HG03108 (cell line): ENCODE results near the gene DGKE.
A peak's percentile ranks its signal among the peaks of the same experiment; 100 is the strongest.

ENCODE experiments used
- ATAC-seq: cut with Tn5 transposase; IDR thresholded peaks from one replicate; pipeline ENCODE4 v1.9.1; 2021; ENCODE audit warnings: moderate library complexity; ENCODE audit not compliant: unreplicated experiment

Gene DGKE

DNA sequence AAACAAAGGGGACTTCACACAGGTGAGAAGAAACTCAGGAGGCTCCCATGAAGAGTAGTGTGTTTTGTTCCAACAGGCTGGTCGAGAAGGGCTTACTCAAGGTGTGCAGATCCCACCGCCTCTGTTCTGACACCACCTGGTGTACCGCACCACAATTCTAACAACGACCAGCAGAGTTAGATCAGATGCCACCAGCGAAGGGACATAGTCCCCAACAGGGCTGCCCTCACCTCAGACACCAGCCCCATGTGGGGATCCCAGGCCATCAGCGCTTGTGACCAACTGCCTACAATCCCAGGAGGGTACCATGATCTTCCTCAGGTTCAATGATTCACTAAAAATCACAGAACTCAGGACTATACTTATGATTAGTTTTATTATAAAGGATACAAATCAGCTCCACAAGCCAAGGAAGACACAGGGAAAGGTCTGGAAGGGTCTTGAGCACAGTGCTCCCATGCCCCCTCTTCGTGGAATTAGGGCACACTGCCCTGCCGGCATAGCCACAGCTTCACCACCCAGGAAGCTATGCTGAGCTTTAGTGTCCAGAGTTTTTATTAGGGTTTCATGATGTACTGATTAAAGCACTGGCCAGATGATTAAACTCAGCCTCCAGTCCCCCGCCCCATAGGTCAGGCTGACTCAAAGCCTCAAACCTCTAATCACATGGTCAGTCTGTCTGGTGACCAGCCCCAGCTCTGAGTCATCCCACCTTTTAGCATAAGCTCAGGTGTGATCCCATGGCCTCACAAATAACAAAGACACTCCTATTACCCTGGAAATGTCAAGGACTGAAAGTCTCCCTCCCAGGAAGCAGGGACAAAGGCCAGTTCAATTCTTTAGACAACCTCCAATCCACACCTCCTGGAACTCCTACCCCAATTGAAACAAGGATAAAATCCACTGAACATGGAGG, 53.9 kb downstream of the DGKE start:
- no peak for ATAC-seq

DNA sequence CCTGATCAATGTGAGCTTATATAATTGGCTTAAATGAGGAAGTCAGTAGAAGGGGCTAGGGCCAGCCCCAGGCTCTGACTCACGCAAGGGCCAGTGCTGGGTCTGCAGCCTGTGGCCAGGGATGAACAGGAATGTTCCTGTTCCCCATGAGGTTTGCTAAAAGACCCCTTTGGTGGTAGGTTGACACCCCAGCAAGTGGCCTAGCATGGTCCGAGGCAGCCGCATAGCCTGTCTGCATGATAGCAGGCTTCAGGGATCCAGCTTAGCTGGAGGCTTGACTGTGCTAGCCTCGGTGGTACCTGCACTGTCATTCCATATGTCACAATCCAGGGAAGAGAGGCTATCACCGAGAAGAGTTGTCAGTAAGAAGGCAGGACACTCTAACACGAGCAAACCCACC, 56.4 kb downstream of the DGKE start:
- ATAC-seq = no peak

DNA sequence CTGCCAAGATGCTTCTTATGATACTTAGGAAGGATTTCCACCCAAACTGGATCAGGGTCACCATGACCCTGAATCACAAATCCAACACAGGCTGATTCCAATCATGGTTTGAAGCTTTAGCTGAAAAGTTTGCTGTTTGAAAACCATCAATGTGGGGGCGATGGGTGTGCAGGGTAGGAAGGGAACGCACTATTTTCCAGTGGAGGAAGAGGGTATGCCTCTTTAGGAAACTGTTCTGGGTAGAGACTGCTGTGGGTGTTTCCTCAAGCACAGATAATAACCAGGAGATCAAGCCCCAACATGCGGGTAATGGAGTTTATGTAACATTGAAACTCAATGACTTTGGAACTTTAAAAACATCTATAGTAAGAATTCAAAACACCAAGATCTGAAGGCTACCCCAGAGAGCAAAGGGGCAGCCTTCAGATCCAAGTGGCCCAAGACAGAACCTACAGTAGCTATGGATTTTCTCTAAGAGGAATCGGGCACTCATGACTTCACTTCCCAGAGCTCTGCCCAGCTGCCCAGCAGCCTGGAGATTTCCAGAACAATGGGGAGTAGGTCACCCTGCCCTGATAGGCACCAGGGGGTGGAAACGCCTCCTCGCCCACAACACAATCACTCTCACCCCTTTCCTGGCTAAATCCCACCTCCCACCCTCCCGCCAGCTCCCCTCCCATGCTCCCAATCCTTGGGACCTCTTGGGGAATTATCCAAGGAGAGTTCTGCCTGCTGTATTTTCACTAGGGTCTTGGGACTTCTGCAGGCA, 57.1 kb downstream of the DGKE start:
- ATAC-seq = no peak

DNA sequence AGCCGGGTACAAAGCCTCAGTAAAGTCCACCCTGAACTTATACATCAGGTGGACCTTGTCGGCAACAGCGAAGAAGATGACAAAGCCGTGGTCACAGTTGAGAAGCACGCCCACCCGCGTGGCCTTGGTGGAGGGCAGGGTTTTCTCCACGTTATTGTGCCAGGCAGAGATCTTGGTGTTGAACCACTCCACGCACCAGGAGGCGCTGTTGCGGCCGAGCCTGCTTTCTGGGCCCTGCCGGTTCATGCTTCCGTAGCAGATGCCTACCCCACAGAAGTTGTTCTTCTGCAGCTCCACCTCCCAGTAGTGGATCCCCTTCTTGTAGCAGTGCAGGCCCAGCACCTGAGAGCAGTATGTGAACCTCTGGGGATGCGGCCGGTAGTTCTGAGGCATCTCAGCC, 57.8 kb downstream of the DGKE start:
- no peak for ATAC-seq

DNA sequence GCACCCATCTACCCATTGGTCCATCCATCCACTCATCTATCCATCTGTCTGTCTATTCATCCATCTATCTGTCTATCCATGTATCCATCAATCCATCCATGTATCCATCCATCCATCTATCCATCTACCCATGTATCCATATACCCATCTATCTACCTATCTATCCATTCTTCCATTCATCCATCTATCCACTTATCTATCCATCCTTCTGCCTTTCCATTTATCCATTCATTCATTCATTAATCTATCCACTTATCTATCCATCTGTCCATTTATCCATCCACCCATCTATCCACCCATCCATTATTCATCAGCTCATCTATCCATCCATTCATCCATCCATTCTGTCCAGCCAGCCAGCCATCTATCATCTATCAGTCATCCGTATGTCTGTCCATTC, 58.4 kb downstream of the DGKE start:
- ATAC-seq = no peak

DNA sequence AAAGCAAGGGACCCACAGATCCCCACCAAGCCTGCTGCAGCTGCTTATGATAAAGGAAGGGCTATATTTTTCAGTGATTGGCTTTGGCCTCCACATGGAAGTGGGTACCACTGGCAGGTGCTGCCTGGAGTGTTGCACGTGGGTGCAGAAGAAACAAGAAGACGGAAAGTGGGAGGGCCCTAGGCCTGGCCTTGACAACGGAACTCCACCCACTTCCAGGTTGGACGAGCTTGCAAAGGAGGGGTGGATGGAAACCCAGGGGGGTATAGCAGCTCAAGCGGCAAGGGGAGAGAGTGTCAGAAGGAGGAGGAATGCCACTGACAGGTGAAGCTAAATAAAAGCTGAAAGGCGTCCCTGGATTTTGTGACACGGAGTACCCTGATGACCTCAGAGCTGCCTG, 59.6 kb downstream of the DGKE start:
- ATAC-seq = no peak

DNA sequence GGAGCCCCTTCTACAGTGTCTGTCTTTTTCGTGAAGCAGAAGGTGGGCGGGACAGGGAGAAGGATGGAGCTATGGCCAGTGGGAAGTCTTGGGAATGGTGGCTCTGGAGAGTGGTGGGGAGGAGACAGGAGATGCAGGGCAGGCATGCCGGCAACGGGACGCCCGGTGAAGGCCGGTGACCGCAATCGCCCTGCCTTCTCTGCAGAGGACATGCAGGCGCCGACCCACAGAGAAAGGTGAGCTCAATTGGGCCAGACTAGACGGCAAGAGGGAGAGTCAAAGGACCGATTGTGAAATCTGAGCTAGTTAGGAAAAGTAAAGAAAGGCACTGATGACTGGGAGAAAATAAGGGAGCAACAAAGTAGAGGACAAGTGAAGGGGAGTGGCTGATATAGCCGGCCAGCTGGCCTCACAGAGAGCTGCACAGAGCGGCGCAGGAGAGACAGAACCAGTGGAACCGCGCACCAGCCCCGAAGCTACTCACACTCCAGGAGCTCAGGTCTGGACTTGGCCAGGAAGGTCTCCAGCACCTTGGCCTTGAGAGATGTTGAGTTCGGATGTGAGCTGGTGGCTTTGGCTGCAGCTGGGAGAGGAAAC, 61.0 kb downstream of the DGKE start:
- ATAC-seq = no peak

DNA sequence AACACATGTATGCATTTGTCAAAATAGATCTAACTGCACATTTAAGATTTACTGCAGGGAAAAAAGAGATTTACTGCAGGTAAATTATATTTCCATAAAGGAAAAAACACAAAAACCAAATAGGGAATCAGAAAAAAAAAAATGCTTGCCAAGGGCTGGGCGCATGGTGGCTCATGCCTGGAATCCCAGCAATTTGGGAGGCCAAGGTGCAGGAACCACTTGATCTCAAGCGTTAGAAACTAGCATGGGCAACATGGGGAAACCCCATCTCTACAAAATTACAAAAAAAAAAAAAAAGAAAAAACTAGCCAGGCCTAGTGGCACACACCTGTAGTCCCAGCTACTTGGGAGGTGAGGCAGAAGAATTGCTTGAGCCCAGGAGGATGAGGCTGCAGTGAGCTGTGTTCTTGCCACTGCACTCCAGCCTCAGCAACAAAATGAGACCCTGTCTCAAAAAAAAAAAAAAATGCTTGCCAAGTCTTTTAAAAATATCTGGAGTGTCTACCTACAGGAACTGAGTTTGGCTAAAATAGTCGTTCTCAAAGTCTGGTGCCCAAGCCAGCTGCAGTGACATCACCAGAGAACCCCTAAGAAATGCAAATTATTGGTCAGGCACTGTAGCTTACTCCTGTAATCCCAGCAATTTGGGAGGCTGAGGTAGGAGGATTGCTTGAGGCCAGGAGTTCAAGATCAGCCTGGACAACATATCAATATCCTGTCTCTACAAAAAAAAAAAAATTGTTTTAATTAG, 62.4 kb downstream of the DGKE start:
- ATAC-seq = no peak

DNA sequence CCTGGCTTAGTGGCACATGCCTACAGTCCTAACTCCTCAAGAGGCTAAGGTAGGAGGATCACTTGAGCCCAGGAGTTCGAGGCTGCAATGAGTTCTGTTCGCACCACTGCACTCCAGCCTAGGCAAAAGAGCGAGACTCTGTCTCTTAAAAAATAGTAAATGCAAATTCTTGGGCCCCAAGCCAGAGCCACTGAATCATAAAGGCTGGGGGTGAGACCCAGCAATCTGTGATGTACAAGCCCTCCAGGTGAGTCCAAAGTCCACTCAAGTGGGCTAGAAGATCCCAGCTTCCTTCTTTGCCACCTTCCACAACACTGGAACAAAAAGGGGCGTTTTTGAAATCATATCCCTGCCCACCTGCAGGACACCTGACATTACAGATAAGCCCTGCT, 63.0 kb downstream of the DGKE start:
- no peak for ATAC-seq

DNA sequence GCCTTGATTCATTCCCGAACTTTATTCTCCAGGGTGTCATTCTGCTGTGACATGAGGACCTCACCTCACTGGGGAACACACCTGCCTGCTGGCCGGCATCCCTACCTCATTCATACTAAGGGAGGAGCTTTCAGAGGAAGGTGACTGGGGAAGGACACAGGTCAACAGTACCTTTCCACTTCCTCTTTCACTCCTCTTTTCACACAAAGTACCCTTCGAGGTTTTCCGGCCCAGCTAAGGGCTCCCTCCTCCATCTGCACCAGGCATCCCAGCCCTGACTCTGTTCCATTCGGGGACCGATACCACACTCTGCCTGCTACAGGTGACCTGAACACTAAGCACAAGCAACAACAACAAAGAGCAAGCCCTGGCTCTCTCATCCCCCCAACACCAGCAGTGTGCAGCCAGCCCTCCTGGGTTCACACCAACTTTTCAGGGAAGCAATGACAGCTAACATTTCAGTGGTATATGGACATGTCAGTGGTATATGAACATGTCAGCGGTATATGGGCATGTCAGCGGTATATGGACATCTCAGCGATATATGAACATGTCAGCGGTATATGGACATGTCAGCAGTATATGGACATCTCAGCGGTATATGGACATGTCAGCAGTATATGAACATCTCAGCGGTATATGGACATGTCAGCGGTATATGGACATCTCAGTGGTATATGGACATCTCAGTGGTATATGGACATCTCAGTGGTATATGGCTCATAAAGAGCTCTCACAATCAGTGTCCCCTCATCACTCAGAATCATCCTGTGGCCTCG, 63.9 kb downstream of the DGKE start:
- ATAC-seq = no peak

DNA sequence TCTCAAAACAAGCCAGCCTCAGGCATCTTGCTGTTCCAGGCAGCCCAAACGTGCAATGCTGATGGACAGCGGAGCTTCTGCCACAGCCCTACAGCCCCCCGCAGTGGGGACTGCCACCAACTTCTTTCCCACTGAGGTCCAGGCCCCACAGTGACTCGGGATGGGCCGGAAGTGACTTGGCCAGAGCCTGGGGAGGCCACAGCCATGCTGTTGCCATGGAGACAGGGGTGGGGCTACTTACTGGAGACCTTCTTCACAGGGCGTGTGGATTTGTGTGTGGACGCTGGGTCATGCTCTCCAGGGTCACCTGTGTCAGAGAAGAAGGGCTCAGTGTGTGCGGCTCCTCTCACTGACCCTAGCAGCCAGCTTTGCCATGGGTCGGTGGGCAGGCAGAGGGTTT, 64.9 kb downstream of the DGKE start:
- no peak for ATAC-seq

DNA sequence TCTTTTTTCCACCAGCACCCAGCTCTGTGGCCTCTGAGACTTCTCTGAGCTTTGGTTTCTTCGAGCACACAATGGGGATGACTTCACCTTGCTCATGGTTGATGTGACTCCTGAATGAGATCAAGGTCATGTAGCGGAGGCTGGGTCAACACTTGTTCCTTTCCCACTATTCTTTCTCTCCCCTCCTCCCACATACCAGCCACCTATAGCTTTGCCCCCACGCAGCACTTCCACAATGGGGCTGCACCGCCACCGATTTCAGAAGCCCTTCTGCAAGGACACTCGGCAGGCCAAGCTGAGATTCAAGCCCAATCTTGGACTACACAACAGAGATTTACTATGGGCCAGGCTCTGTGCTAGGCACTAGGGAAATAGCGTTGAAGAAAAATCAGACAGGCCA, 65.5 kb downstream of the DGKE start:
- ATAC-seq = no peak

DNA sequence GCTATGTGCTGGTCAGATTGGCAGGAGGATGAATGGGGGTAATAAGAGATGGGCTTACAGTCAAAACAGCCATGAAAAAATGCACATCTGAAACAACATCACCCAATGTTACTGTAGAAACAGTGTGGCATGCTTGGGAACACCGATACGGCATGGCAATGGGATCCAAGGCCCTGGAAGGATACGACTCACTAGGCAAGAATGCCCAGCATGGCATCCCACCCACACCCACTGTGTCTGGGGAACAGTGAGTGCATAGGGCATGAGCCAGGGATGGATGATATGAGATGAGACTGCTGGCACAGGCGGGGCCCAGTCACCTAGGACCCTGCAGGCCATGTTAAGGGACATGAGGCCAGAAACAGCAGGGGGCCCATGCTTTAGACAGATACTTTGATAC, 68.4 kb downstream of the DGKE start:
- no peak for ATAC-seq

DNA sequence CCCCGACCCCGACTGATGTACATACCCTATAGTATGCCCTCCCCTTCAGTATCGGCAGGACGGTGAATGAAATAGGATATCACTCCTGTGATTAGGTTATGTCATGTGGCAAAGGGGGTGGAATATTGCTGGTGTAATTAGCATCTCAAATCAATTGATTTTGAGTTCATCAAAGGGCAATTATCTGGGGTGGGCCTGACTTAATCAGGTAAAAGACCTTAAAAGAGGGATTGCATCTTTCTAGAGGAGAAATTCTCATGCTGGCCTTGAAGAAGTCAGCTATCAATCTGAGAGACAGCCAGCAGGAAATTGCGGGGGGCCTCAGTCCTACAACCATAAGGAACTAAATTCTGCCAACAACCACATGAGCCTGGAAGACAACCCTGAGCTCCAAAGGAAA, 69.6 kb downstream of the DGKE start:
- no peak for ATAC-seq

DNA sequence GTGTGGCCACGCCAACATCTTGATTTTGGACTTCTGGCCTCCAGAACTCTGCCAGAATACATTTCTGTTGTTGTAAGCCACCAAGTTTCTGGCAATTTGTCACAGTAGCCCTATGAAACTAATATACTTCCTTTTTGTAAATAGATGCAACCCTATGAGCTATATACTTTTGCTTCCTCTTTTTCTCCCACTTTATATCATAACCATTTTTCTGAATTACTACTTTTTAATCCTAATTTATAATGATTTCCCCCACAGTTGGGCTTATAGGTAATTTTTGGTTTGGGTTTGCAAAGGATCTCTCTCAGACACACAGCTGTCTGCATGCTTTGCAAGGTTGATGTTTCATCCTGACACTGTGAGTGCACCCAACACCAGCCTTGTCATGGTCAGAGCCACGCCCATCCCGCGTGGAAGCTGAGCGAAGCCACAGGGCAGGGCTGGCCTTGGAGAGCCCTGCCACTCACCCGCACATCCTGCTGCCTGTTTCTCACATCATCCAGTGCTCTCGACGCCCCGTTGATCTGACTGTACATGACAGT, 74.1 kb downstream of the DGKE start:
- peak; percentile 73 for ATAC-seq

DNA sequence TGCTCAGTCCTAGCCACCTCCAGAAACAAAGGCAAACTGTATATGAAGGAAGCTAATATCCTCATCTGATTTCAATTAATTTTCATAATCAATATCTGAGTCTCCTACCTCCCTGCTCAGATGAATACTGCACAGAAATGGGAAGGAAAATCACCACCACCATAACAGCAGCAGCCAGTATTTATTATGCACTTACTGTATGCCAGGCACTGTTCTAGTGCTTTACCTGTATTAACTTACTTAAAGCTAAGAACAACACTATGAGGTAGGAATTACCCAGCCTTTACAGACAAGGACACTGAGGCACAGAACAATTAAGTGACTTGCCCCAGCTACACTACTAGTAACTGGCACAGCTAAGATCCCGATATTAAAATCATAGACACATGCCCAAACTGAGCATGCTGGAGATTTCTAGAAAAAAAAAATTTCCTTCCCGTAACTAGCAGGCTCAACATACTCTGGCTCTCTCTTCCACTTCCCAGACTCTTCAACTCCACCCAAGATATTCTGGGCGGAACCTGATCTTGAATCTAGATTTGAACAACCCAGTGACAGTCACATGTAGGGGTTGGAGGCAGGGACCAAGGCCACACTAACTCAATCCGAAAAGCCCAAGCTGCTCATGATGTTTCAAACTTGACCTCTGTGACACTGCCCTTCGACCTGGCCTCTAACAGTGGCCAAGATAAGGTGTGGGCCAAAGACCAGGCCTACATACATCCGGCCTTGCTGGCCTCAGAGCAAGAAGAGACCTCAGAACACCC, 76.0 kb downstream of the DGKE start:
- no peak for ATAC-seq

DNA sequence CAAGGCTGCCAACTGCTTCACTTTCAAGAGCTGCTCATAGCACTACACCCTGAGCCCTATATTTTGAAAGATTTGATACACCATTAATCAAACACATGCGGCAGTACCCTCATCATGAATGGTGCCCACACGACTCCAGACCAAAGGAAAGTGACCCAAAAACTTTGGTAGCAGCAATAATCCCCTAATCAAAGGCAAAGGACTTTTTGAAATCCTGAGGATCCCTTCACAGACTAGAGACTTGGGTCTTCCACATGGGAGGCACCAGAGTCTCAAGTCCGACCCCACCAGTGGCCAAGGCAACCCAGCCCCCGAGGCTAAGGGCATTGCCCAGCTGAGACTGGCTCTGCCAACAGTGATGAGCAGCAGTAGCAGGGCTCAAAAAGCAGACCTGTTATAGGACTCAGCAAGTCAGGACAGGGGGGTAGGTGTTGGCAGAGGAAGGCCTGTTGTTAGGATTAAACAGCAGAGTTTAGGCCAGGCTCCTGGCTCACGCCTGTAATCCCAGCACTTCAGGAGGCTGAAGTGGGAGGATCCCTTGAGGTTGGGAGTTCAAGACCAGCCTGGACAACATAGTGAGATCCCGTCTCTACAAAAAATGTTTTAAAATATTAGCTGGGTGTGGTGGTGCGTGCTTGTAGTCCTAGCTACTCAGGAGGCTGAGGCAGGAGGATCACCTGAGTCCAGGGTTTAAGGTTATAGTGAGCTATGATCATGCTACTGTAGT, 76.7 kb downstream of the DGKE start:
- no peak for ATAC-seq

DNA sequence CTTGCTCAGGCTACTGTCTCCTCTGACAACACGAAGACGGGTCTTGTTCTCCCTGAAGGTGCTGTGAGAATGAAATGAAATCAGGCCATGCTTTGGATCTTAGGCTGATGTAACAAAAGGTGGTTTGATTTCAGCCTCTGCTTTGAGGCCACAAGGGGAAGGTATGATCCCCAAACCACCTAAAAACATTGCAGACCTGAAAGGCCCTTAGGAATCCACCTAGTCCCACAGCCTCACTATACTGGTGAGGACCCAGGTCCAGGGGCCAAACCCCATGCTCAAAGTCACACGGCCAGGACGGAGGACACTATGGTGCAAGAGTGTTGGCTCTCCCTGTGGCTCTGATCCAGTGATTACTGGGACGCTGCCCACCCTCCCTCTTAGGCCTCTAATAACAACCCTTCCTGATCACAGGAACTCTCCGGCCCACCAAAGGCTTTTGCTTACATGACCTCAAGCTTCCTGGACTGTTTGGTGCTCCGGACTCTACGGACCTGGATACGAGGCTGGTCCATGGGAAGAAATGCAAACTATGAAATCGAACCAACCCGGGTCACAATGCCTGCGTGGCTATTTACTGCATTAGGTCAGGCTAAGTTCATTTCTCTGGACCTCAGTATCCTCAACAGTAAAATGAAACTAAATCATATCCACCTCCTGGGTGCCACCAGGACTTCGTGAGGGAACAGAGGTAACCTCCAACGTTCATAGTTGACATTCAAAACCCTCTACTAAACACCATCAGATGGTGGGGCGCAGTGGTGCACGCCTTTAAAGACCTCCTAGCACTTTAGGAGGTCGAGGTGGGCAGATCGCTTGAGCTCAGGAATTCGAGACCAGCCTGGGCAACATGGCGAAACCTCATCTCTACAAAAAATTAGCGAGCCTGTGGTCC, 78.4 kb downstream of the DGKE start:
- no peak for ATAC-seq
